ENCODE results near the gene UTS2B.
"Not testable (repeated sequence)": the region's sequence is repeated elsewhere in the genome, so short reads cannot be mapped to it uniquely, and the experiment has no call there.

Gene UTS2B

GRCh38 chr3:191260431-191261303, 69.7 kb downstream of the UTS2B start:
- H3K9me3 Mint-ChIP-seq: no peaks in the 10 kb centered on the region
- no peaks in the 10 kb centered on the region for H3K27me3 Mint-ChIP-seq
- H3K27ac Mint-ChIP-seq: no peak overlapping the region
- ATAC-seq: no peak
- no peak for DNase-seq
- no peaks in the 10 kb centered on the region for H3K36me3 Mint-ChIP-seq (ENCODE audit: low read depth)
- H3K4me3 Mint-ChIP-seq: no peak overlapping the region
- H3K4me1 Mint-ChIP-seq: peaks cover 4% of the 10 kb centered on the region

GRCh38 chr3:191259486-191259885, 70.8 kb downstream of the UTS2B start:
- H3K27me3 Mint-ChIP-seq: no peaks in the 10 kb centered on the region
- H3K27ac Mint-ChIP-seq: no peak overlapping the region
- H3K9me3 Mint-ChIP-seq: no peaks in the 10 kb centered on the region
- no peak for ATAC-seq
- no peak overlapping the region for H3K4me3 Mint-ChIP-seq
- peaks cover 4% of the 10 kb centered on the region for H3K4me1 Mint-ChIP-seq
- no peaks in the 10 kb centered on the region for H3K36me3 Mint-ChIP-seq (ENCODE audit: low read depth)
- DNase-seq: no peak

- H3K4me3 Mint-ChIP-seq: no peak overlapping the region
- H3K36me3 Mint-ChIP-seq (ENCODE audit: low read depth): no peaks in the 10 kb centered on the region
- no peaks in the 10 kb centered on the region for H3K9me3 Mint-ChIP-seq
- ATAC-seq: no peak
- H3K4me1 Mint-ChIP-seq: peaks cover 9% of the 10 kb centered on the region
- H3K27ac Mint-ChIP-seq: no peak overlapping the region
- H3K27me3 Mint-ChIP-seq: no peaks in the 10 kb centered on the region
- no peak for DNase-seq
Observed at GRCh38 chr3:191257286-191257685, 73.0 kb downstream of the UTS2B start.

- H3K36me3 Mint-ChIP-seq (ENCODE audit: low read depth): no peaks in the 10 kb centered on the region
- H3K4me1 Mint-ChIP-seq: peaks cover 9% of the 10 kb centered on the region
- H3K27me3 Mint-ChIP-seq: no peaks in the 10 kb centered on the region
- ATAC-seq (no peak), DNase-seq (no peak)
- H3K4me3 Mint-ChIP-seq: no peak overlapping the region
- H3K9me3 Mint-ChIP-seq: no peaks in the 10 kb centered on the region
- no peak overlapping the region for H3K27ac Mint-ChIP-seq
Observed at GRCh38 chr3:191256405-191256804, 73.9 kb downstream of the UTS2B start.

GRCh38 chr3:191255156-191255555, 75.2 kb downstream of the UTS2B start:
- ATAC-seq (no peak), DNase-seq (no peak)
- no peak overlapping the region for H3K27ac Mint-ChIP-seq
- H3K4me3 Mint-ChIP-seq: no peak overlapping the region
- H3K9me3 Mint-ChIP-seq: no peaks in the 10 kb centered on the region
- H3K4me1 Mint-ChIP-seq: peaks cover 9% of the 10 kb centered on the region
- no peaks in the 10 kb centered on the region for H3K36me3 Mint-ChIP-seq (ENCODE audit: low read depth)
- no peaks in the 10 kb centered on the region for H3K27me3 Mint-ChIP-seq

- H3K27me3 Mint-ChIP-seq: no peaks in the 10 kb centered on the region
- H3K36me3 Mint-ChIP-seq (ENCODE audit: low read depth): no peaks in the 10 kb centered on the region
- no peak for ATAC-seq
- peaks cover 9% of the 10 kb centered on the region for H3K4me1 Mint-ChIP-seq
- no peak for DNase-seq
- H3K27ac Mint-ChIP-seq: no peak overlapping the region
- H3K9me3 Mint-ChIP-seq: no peaks in the 10 kb centered on the region
- H3K4me3 Mint-ChIP-seq: no peak overlapping the region
Observed at GRCh38 chr3:191254098-191254873, 76.0 kb downstream of the UTS2B start.

- ATAC-seq: no peak
Observed at GRCh38 chr3:191253089-191253799, 77.1 kb downstream of the UTS2B start.

GRCh38 chr3:191246630-191247029, 83.7 kb downstream of the UTS2B start:
- Mint-ChIP-seq H3K9me3 (no peaks in the 10 kb centered on the region), H3K27me3 (no peaks in the 10 kb centered on the region), H3K4me1 (no peaks in the 10 kb centered on the region), H3K27ac (no peak overlapping the region), H3K36me3 (ENCODE audit: low read depth) (no peaks in the 10 kb centered on the region), H3K4me3 (no peak overlapping the region)
- DNase-seq (no peak), ATAC-seq (no peak)

More at GRCh38 chr3:191253089-191253799, 77.1 kb downstream of the UTS2B start:
- Mint-ChIP-seq H3K9me3 (no peaks in the 10 kb centered on the region), H3K4me3 (no peak overlapping the region), H3K27ac (peak overlapping the region; percentile 26), H3K4me1 (peaks cover 5% of the 10 kb centered on the region), H3K36me3 (ENCODE audit: low read depth) (no peaks in the 10 kb centered on the region), H3K27me3 (no peaks in the 10 kb centered on the region)
- no peak for DNase-seq

GRCh38 chr3:191246034-191246433, 84.3 kb downstream of the UTS2B start:
- not testable (repeated sequence) for H3K36me3 Mint-ChIP-seq (ENCODE audit: low read depth); H3K27me3 Mint-ChIP-seq; H3K9me3 Mint-ChIP-seq; ATAC-seq; H3K4me1 Mint-ChIP-seq; H3K4me3 Mint-ChIP-seq
- peak; percentile 8 for DNase-seq
- H3K27ac Mint-ChIP-seq: peak overlapping the region; percentile 49

GRCh38 chr3:191244242-191244867, 86.0 kb downstream of the UTS2B start:
- Mint-ChIP-seq H3K4me3 (no peak overlapping the region), H3K36me3 (ENCODE audit: low read depth) (no peaks in the 10 kb centered on the region), H3K9me3 (no peaks in the 10 kb centered on the region), H3K27ac (no peak overlapping the region), H3K4me1 (no peaks in the 10 kb centered on the region), H3K27me3 (no peaks in the 10 kb centered on the region)
- no peak for DNase-seq
- ATAC-seq: no peak

- H3K4me1 Mint-ChIP-seq: no peaks in the 10 kb centered on the region
- H3K9me3 Mint-ChIP-seq: no peaks in the 10 kb centered on the region
- DNase-seq (no peak), ATAC-seq (no peak)
- H3K4me3 Mint-ChIP-seq: no peak overlapping the region
- no peaks in the 10 kb centered on the region for H3K36me3 Mint-ChIP-seq (ENCODE audit: low read depth)
- no peaks in the 10 kb centered on the region for H3K27me3 Mint-ChIP-seq
- H3K27ac Mint-ChIP-seq: no peak overlapping the region
Observed at GRCh38 chr3:191240486-191240885, 89.8 kb downstream of the UTS2B start.

GRCh38 chr3:191239407-191240031, 90.8 kb downstream of the UTS2B start:
- H3K4me3 Mint-ChIP-seq: no peak overlapping the region
- ATAC-seq (no peak), DNase-seq (no peak)
- H3K4me1 Mint-ChIP-seq: no peaks in the 10 kb centered on the region
- no peaks in the 10 kb centered on the region for H3K27me3 Mint-ChIP-seq
- no peaks in the 10 kb centered on the region for H3K36me3 Mint-ChIP-seq (ENCODE audit: low read depth)
- H3K9me3 Mint-ChIP-seq: no peaks in the 10 kb centered on the region
- H3K27ac Mint-ChIP-seq: no peak overlapping the region

GRCh38 chr3:191238321-191238817, 92.0 kb downstream of the UTS2B start:
- DNase-seq: no peak
- Mint-ChIP-seq H3K27me3 (no peaks in the 10 kb centered on the region), H3K9me3 (no peaks in the 10 kb centered on the region), H3K4me3 (no peak overlapping the region), H3K4me1 (no peaks in the 10 kb centered on the region), H3K27ac (no peak overlapping the region), H3K36me3 (ENCODE audit: low read depth) (no peaks in the 10 kb centered on the region)
- ATAC-seq: no peak
